Erythroblast (primary cell): ENCODE measurements around the gene FBXO15.

Source experiments
- GATA1 ChIP-seq: IDR thresholded peaks from 2 replicates; pipeline ENCODE4 v1.6.1; 2011; ENCODE audit warnings: low read depth, mild to moderate bottlenecking, control low read depth, low read length, moderate library complexity
- POLR2A ChIP-seq: IDR thresholded peaks from 2 replicates; pipeline ENCODE4 v1.6.1; 2011; ENCODE audit warnings: mild to moderate bottlenecking, low read length

GRCh38 chr18:74132201-74132600 is 15.4 kb downstream of the FBXO15 start:
- no peak for TF ChIP-seq POLR2A
- TF ChIP-seq GATA1: no peak
